ENCODE measurements around the gene HPCA. TPM values are rescaled to one million over a fixed set of nuclear protein-coding genes. Genes with fewer than 3 reads are reported as not detected.

HPCA gene
- total RNA-seq: not detected in 2 replicates
- not detected in 2 replicates for polyA plus RNA-seq
- polyA plus RNA-seq (2011; cell fraction: cytosol; rRNA removed): 0.04 TPM in 1 of 2 replicates, not detected in the other
- 0.52 TPM in 1 of 2 replicates, not detected in the other for polyA plus RNA-seq (2011; cell fraction: nucleus; rRNA removed)
- polyA plus RNA-seq (2012): not detected in 2 replicates
- not detected in 2 replicates for polyA minus RNA-seq
- not detected for polyA minus RNA-seq (2011; cell fraction: cytosol; rRNA and poly(A)+ RNA removed)
- not detected in 2 replicates for polyA minus RNA-seq (2011; cell fraction: nucleus; rRNA and poly(A)+ RNA removed)
- Bru-seq, nascent RNA: not detected
- BruChase-seq, experiment 1, labeled RNA remaining after a 6-hour chase: percentile 16 among the genes with signal in this experiment
- BruChase-seq, experiment 2, labeled RNA remaining after a 2-hour chase: percentile 9 among the genes with signal in this experiment
- long read RNA-seq, partial matches to known transcripts: 0 of 2 reads
- long read RNA-seq, other reads (novel, unspliced or antisense): 2 of 2 reads

DNA sequence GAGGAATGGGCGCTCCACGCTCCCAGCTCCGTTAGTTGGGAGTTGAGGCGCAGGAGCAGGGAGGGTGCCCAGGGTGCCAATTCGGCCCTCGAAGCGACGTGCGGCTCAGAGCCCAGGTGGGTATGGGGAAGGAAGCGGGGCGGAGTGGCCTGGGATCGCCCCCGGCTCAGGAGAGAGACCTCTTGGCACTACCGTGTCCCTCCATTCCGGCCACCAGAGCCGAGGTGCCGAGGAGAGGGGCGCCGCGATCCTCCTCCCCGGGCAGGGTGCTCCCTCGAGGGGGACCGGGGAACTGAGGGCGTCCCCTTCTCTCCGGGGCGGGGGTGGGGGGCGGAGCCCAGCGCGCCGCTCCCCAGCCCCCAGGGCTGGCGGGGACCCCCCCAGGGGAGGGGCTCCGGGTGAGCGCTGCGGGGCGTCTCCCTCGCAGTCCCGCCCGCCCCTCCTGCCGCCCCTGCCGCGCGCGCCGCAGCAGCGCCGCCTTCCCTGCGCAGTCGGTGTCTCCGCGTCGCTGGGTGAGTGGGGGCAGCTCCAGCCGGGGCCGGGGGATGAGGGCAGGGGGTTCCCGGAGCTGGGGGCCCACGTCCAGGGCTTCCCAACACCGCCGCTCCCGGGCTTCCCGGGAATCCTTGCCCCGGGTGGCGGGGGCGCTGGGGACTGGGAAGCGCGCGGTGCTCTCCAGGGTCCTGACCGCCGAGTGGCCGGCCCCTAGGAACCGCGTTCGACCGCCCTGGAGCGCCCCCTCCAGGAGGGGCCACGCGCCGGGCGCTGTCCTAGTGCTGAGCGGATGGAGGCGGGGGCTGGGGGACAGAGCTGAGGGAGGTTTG lies at the start of gene HPCA:
HPCA (plus strand) TSS at position 488 of the 824 bp plus-strand sequence. CDS start 2,408 bp downstream, outside the sequence.
- ChIA-PET POLR2A (no interaction called here), CTCF (interaction anchor here (0.5 to 3.3 kb wide), 14 partner anchors 8 to 1963 kb away, joined by 3 to 20 read pairs (median 3); no protein-coding TSS in a partner anchor)
- H3K9me1 ChIP-seq (replicated peaks; ENCODE audit: control insufficient read depth, extremely low read depth, insufficient read depth, low read length): no peaks in the 10 kb centered on the region
- intact Hi-C loops (cut with micrococcal nuclease) (no loop called here), dilution Hi-C loops (cut with MboI; ENCODE audit: extremely low pct_ligation_motif_present, low sequenced_read_pairs) (no loop called here)
- FAIRE-seq (peak; percentile 53), DNase-seq (ENCODE audit: low read depth, low spot score) (peak; percentile 46)
- H3K4me3 ChIP-seq (replicated peaks in 1 of 3; ENCODE audit: insufficient read depth in 1 of 3, low read depth in 1 of 3, low read length in 3 of 3): peak within 1 kb of the TSS in 1 of 3 experiments; percentile 7
- no peaks in the 10 kb centered on the region for H4K20me1 ChIP-seq (replicated peaks; ENCODE audit: control insufficient read depth, extremely low read depth, insufficient read depth, low read length)
- H3K9ac ChIP-seq (replicated peaks; ENCODE audit: extremely low read depth, insufficient read depth, low read length): no peak within 1 kb of the TSS
- no peaks in the 10 kb centered on the region for H3K9me3 ChIP-seq (replicated peaks; ENCODE audit: control insufficient read depth, insufficient read depth, low read length)
- H3K36me3 ChIP-seq (ENCODE audit: control insufficient read depth in 2 of 2, extremely low read depth in 1 of 2, insufficient read depth in 2 of 2, low read length in 2 of 2): no peaks in the 10 kb centered on the region
- TF ChIP-seq CTCF (IDR thresholded peaks at IDR 0.05; ENCODE audit: extremely low read depth in 1 of 2, insufficient read depth in 1 of 2, low read depth in 1 of 2, low read length in 2 of 2): peak; percentile 80 to 94
- TF ChIP-seq POLR2A (IDR thresholded peaks at IDR 0.05; ENCODE audit: low read depth, low read length): no peak
- no peak for TF ChIP-seq GATA2 (IDR thresholded peaks at IDR 0.05; ENCODE audit: insufficient read depth, insufficient read length, low read depth, low read length)
- TF ChIP-seq EZH2 (IDR thresholded peaks at IDR 0.05; ENCODE audit: borderline replicate concordance, low read depth, low read length, severe bottlenecking): peak; percentile 64
- peak; percentile 41 for TF ChIP-seq POLR2AphosphoS5 (IDR thresholded peaks at IDR 0.05; ENCODE audit: insufficient read depth, low read depth, low read length)
- H3K4me2 ChIP-seq (ENCODE audit: insufficient read depth, low read length): no peak within 1 kb of the TSS
- no peaks in the 10 kb centered on the region for H3K79me2 ChIP-seq (ENCODE audit: control insufficient read depth, insufficient read depth, low read length)
- H3K27ac ChIP-seq (ENCODE audit: insufficient read depth, low read depth, low read length): no peak within 1 kb of the TSS
- H2AFZ ChIP-seq (ENCODE audit: low read depth, low read length): no peak within 1 kb of the TSS
- no TSS peak for BruUV-seq (replicated peaks)
- peaks cover 17 to 19% of the 10 kb centered on the region in 2 experiments for H3K27me3 ChIP-seq (ENCODE audit: control insufficient read depth in 2 of 2, insufficient read depth in 2 of 2, low read length in 2 of 2)
- H3K4me1 ChIP-seq (ENCODE audit: control insufficient read depth, extremely low read depth, insufficient read depth, low read length): no peaks in the 10 kb centered on the region

Data from endothelial cell of umbilical vein (primary cell).